ENCODE results near the gene KLHDC8B.
A peak's percentile ranks its signal among the peaks of the same experiment; 100 is the strongest.

Gene KLHDC8B

DNA sequence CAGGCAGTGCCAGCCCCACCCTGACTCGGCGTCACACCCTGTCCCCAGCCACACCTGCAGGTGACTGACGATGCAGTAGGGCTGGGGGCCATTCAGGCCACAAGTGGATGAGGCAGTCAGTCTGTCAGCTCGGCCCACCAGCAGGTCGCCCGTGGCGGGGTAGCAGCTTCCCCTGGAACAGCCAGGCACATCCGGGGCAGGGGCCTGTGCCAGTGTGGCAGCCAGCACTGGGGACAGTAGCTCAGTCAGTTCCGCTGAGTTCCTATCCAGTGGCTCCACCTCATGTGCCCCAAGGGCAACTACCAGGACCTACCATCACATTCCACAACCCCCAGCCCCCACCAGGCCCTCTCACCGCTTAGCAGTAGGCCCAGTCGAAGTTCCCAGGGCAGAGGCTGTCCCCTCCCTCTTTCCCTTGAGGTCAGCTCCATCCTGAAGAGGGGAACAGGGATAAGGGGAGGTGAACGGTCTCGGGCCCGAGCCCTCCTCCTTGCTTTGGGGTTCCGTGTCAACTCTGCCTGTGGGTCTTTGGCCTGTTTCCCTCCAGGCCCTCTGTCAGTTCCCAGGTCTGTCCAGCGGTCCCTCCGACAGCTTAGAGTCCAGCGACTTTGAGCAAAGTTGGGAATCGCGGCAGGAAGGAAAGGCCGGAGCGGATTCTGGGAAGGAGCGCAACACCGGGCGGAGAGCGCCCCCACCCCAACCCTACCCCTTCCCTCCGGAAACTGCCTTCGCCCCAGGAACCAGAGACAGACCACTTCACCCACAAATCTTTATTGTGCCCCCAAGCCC is 38.8 kb upstream of the KLHDC8B start, which contains the start of gene LAMB2:
LAMB2 (minus strand) TSS at position 614 of the 789 bp plus-strand sequence; CDS start at position 431, 183 bp downstream.
- no peaks in the 10 kb centered on the region for H3K9me3 ChIP-seq (ENCODE audit: control insufficient read depth, insufficient read depth, low read length)
- peaks cover 3% of the 10 kb centered on the region; the same call in 1 of the 2 replicates for H3K36me3 ChIP-seq (ENCODE audit: control insufficient read depth, insufficient read depth, low read length)
- DNase-seq (ENCODE audit: low read depth, low spot score) = no peak
- H3K4me3 ChIP-seq (ENCODE audit: low read length) = peak within 1 kb of the TSS; percentile 73; the same call in 1 of the 2 replicates
- H3K27me3 ChIP-seq (ENCODE audit: control insufficient read depth, insufficient read depth, low read length) = no peaks in the 10 kb centered on the region
- H3K4me1 ChIP-seq (ENCODE audit: control insufficient read depth, insufficient read depth, low read length) = 0 out of 2 replicates have a peak, but pooled peaks cover 4% of the 10 kb centered on the region
- no peak within 1 kb of the TSS for H3K27ac ChIP-seq (ENCODE audit: low read length)
- no CpG with 5 or more reads among the region's 28 CpGs for WGBS (ENCODE audit: insufficient coverage, insufficient read length)

GRCh38 chr3:49133226-49133951 is 38.0 kb upstream of the KLHDC8B start:
- no peaks in the 10 kb centered on the region for H3K27me3 ChIP-seq (ENCODE audit: control insufficient read depth, insufficient read depth, low read length)
- H3K27ac ChIP-seq (ENCODE audit: low read length) = no peak overlapping the region
- peak; percentile 70 for DNase-seq (ENCODE audit: low read depth, low spot score)
- WGBS (ENCODE audit: insufficient coverage, insufficient read length) = no CpG with 5 or more reads among the region's 30 CpGs
- H3K9me3 ChIP-seq (ENCODE audit: control insufficient read depth, insufficient read depth, low read length) = no peaks in the 10 kb centered on the region
- 0 out of 2 replicates have a peak, but pooled peaks cover 4% of the 10 kb centered on the region for H3K4me1 ChIP-seq (ENCODE audit: control insufficient read depth, insufficient read depth, low read length)
- peak overlapping the region; percentile 73; the same call in 1 of the 2 replicates for H3K4me3 ChIP-seq (ENCODE audit: low read length)
- peaks cover under 1% of the 10 kb centered on the region; the same call in 1 of the 2 replicates for H3K36me3 ChIP-seq (ENCODE audit: control insufficient read depth, insufficient read depth, low read length)

- Histone ChIP-seq H3K4me1 (ENCODE audit: control insufficient read depth, insufficient read depth, low read length) (0 out of 2 replicates have a peak, but pooled peaks cover 4% of the 10 kb centered on the region), H3K27ac (ENCODE audit: low read length) (no peak overlapping the region), H3K4me3 (ENCODE audit: low read length) (no peak overlapping the region), H3K27me3 (ENCODE audit: control insufficient read depth, insufficient read depth, low read length) (no peaks in the 10 kb centered on the region), H3K9me3 (ENCODE audit: control insufficient read depth, insufficient read depth, low read length) (no peaks in the 10 kb centered on the region), H3K36me3 (ENCODE audit: control insufficient read depth, insufficient read depth, low read length) (no peaks in the 10 kb centered on the region)
- DNase-seq (ENCODE audit: low read depth, low spot score) = no peak
- no CpG with 5 or more reads among the region's 3 CpGs for WGBS (ENCODE audit: insufficient coverage, insufficient read length)
Measured at GRCh38 chr3:49134471-49135265, 36.7 kb upstream of the KLHDC8B start.

- Histone ChIP-seq H3K4me1 (ENCODE audit: control insufficient read depth, insufficient read depth, low read length) (peaks cover 5% of the 10 kb centered on the region; the same call in 1 of the 2 replicates), H3K27ac (ENCODE audit: low read length) (no peak overlapping the region), H3K36me3 (ENCODE audit: control insufficient read depth, insufficient read depth, low read length) (no peaks in the 10 kb centered on the region), H3K9me3 (ENCODE audit: control insufficient read depth, insufficient read depth, low read length) (no peaks in the 10 kb centered on the region), H3K4me3 (ENCODE audit: low read length) (no peak overlapping the region), H3K27me3 (ENCODE audit: control insufficient read depth, insufficient read depth, low read length) (no peaks in the 10 kb centered on the region)
- no CpG with 5 or more reads among the region's 4 CpGs for WGBS (ENCODE audit: insufficient coverage, insufficient read length)
- DNase-seq (ENCODE audit: low read depth, low spot score) = no peak
Measured at GRCh38 chr3:49135499-49135898, 35.9 kb upstream of the KLHDC8B start.

- no peak for DNase-seq (ENCODE audit: low read depth, low spot score)
- H3K4me1 ChIP-seq (ENCODE audit: control insufficient read depth, insufficient read depth, low read length) = peaks cover 1% of the 10 kb centered on the region; the same call in 1 of the 2 replicates
- no peaks in the 10 kb centered on the region for H3K9me3 ChIP-seq (ENCODE audit: control insufficient read depth, insufficient read depth, low read length)
- H3K27me3 ChIP-seq (ENCODE audit: control insufficient read depth, insufficient read depth, low read length) = no peaks in the 10 kb centered on the region
- no CpG with 5 or more reads among the region's 3 CpGs for WGBS (ENCODE audit: insufficient coverage, insufficient read length)
- H3K27ac ChIP-seq (ENCODE audit: low read length) = no peak overlapping the region
- H3K4me3 ChIP-seq (ENCODE audit: low read length) = no peak overlapping the region
- H3K36me3 ChIP-seq (ENCODE audit: control insufficient read depth, insufficient read depth, low read length) = no peaks in the 10 kb centered on the region
Measured at GRCh38 chr3:49140080-49140479, 31.3 kb upstream of the KLHDC8B start.

DNA sequence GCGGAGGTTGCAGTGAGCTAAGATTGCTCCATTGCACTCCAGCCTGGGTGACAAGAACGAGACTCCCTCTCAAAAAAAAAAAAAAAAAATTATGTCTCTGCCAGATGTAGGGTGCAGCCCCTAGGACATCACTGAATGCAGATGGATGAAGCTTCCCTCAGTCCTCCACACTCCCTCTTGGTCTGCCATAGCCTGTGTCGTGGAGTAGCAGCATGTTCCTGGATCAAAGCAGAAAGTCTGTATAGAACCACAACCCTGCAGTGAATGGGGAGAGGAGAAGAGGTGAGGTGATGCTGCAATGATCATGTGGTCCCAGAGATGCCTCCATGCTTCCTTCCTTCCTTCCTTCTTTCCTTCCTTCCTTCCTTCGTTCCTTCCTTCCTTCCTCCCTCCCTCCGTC is 23.2 kb upstream of the KLHDC8B start:
- no peak for DNase-seq (ENCODE audit: low read depth, low spot score)
- Histone ChIP-seq H3K27me3 (ENCODE audit: control insufficient read depth, insufficient read depth, low read length) (peaks cover 4% of the 10 kb centered on the region; the same call in 1 of the 2 replicates), H3K36me3 (ENCODE audit: control insufficient read depth, insufficient read depth, low read length) (no peaks in the 10 kb centered on the region), H3K27ac (ENCODE audit: low read length) (no peak overlapping the region), H3K4me1 (ENCODE audit: control insufficient read depth, insufficient read depth, low read length) (no peaks in the 10 kb centered on the region), H3K4me3 (ENCODE audit: low read length) (no peak overlapping the region), H3K9me3 (ENCODE audit: control insufficient read depth, insufficient read depth, low read length) (no peaks in the 10 kb centered on the region)
- no CpG with 5 or more reads among the region's 5 CpGs for WGBS (ENCODE audit: insufficient coverage, insufficient read length)

- Histone ChIP-seq H3K36me3 (ENCODE audit: control insufficient read depth, insufficient read depth, low read length) (no peaks in the 10 kb centered on the region), H3K4me3 (ENCODE audit: low read length) (no peak overlapping the region), H3K4me1 (ENCODE audit: control insufficient read depth, insufficient read depth, low read length) (no peaks in the 10 kb centered on the region), H3K9me3 (ENCODE audit: control insufficient read depth, insufficient read depth, low read length) (no peaks in the 10 kb centered on the region), H3K27ac (ENCODE audit: low read length) (no peak overlapping the region), H3K27me3 (ENCODE audit: control insufficient read depth, insufficient read depth, low read length) (peaks cover 4% of the 10 kb centered on the region; the same call in 1 of the 2 replicates)
- no CpG with 5 or more reads among the region's 2 CpGs for WGBS (ENCODE audit: insufficient coverage, insufficient read length)
- DNase-seq (ENCODE audit: low read depth, low spot score) = no peak
Measured at GRCh38 chr3:49151610-49152009, 19.8 kb upstream of the KLHDC8B start.

- Histone ChIP-seq H3K9me3 (ENCODE audit: control insufficient read depth, insufficient read depth, low read length) (no peaks in the 10 kb centered on the region), H3K4me3 (ENCODE audit: low read length) (no peak overlapping the region), H3K36me3 (ENCODE audit: control insufficient read depth, insufficient read depth, low read length) (no peaks in the 10 kb centered on the region), H3K4me1 (ENCODE audit: control insufficient read depth, insufficient read depth, low read length) (no peaks in the 10 kb centered on the region), H3K27me3 (ENCODE audit: control insufficient read depth, insufficient read depth, low read length) (peaks cover 4% of the 10 kb centered on the region; the same call in 1 of the 2 replicates), H3K27ac (ENCODE audit: low read length) (no peak overlapping the region)
- no peak for DNase-seq (ENCODE audit: low read depth, low spot score)
- no CpG with 5 or more reads among the region's 3 CpGs for WGBS (ENCODE audit: insufficient coverage, insufficient read length)
Measured at GRCh38 chr3:49153349-49153912, 18.0 kb upstream of the KLHDC8B start.

DNA sequence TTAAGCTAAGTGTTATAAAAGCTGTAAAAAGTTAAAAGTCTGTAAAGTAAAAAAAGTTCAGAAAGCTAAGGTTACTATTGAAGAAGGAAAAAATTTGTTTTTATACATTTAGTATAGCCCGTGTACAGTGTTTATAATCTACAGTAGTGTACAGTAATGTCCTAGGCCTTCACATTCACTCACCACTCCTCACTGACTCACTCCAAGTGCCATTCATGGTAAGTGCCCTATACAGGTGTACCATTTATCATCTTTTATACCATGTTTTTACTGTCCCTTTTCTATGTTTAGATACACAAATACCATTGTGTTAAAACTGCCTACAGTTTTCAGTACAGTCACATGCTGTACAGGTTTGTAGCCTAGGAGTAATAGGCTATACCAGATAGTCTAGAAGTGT is 14.1 kb upstream of the KLHDC8B start:
- WGBS (ENCODE audit: insufficient coverage, insufficient read length) = no CpG with 5 or more reads among the region's 1 CpG
- DNase-seq (ENCODE audit: low read depth, low spot score) = no peak
- H3K36me3 ChIP-seq (ENCODE audit: control insufficient read depth, insufficient read depth, low read length) = no peaks in the 10 kb centered on the region
- peaks cover 1% of the 10 kb centered on the region; the same call in 1 of the 2 replicates for H3K27me3 ChIP-seq (ENCODE audit: control insufficient read depth, insufficient read depth, low read length)
- no peaks in the 10 kb centered on the region for H3K4me1 ChIP-seq (ENCODE audit: control insufficient read depth, insufficient read depth, low read length)
- no peak overlapping the region for H3K4me3 ChIP-seq (ENCODE audit: low read length)
- H3K27ac ChIP-seq (ENCODE audit: low read length) = no peak overlapping the region
- H3K9me3 ChIP-seq (ENCODE audit: control insufficient read depth, insufficient read depth, low read length) = no peaks in the 10 kb centered on the region

Data from iPS DF 6.9 (cell line).